NCI-H128 (cell line): ENCODE results near the gene ZNF879.

Source experiments
- DNase-seq: peaks from one replicate; lab custom pipeline; 2025; ENCODE audit not compliant: unreplicated experiment; lab: John Stamatoyannopoulos, UW

ZNF879 gene

GRCh38 chr5:179006564-179006963 is 17.0 kb upstream of the ZNF879 start:
- DNase-seq: no peak

GRCh38 chr5:179008667-179009066 is 14.9 kb upstream of the ZNF879 start:
- no peak for DNase-seq

GRCh38 chr5:179033004-179033580 is 9.5 kb downstream of the ZNF879 start:
- no peak for DNase-seq

GRCh38 chr5:179044765-179045164 is 21.2 kb downstream of the ZNF879 start:
- no peak for DNase-seq

GRCh38 chr5:179051784-179052183 is 28.2 kb downstream of the ZNF879 start:
- no peak for DNase-seq

GRCh38 chr5:179054036-179054785 is 30.6 kb downstream of the ZNF879 start:
- DNase-seq: no peak

GRCh38 chr5:179054876-179055275 is 31.3 kb downstream of the ZNF879 start:
- no peak for DNase-seq

- no peak for DNase-seq
Measured at GRCh38 chr5:179055436-179055835, 31.8 kb downstream of the ZNF879 start.

GRCh38 chr5:179055841-179056240 is 32.2 kb downstream of the ZNF879 start:
- no peak for DNase-seq

GRCh38 chr5:179060116-179061008 is 36.8 kb downstream of the ZNF879 start, which contains the start of gene ZNF354C:
ZNF354C (plus strand) TSS chr5:179060373; CDS start chr5:179062069, 1,696 bp downstream.
- DNase-seq: peak; percentile 77

- DNase-seq: no peak
Measured at GRCh38 chr5:179061025-179061424, 37.4 kb downstream of the ZNF879 start.

GRCh38 chr5:179065703-179066102 is 42.1 kb downstream of the ZNF879 start:
- no peak for DNase-seq

GRCh38 chr5:179079165-179079987 is 55.8 kb downstream of the ZNF879 start:
- DNase-seq: no peak

- no peak for DNase-seq
Measured at GRCh38 chr5:179080724-179081123, 57.1 kb downstream of the ZNF879 start.
